Activated effector memory CD4-positive, alpha-beta T cell treated with anti-CD3 and anti-CD28 coated beads, Interleukin-2, amount 50 U/mL, for 16 hours (primary cell): ENCODE results near the gene GPR52.

Source experiments
- DNase-seq: peaks from one replicate; pipeline ENCODE4 v3.0.0-alpha.2; 2020

The GPR52 gene

DNA sequence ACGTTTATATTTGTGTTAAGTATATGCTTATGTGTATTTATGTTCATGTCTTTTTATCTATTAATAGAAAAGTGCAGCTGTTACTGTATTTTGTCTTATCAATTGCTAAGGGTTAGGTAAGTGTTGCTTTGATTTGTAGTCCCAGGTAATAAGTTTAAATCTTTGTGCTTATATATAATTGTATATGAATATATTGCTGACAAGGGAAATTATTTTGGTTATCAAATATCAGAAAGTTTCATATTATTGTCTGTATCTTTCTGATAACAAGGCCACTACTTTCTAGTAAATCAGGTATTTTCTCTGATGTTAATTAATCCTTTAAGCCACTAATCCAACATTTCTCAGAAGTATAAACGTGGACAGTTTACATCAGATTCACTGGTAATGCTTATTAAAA is 21.3 kb downstream of the GPR52 start:
- no peak for DNase-seq

DNA sequence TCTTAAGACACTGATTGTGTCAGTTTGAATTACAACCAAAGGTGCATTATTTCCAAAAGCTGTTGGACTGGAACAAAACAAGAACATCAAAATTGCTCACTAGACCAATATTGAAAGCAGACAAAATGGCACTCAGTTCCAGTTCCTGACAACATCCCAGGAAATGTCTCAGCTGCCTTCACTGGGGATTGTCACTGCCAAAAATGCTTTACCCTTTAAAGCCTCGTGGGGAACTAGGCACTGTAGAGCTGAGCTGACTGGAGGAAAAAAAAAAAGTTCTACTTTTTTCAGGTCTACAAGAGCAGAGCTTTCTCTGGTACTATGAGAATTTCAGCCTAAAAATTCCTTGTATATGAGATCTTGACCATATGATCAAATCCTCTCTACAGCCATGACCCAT is 21.9 kb downstream of the GPR52 start:
- no peak for DNase-seq

DNA sequence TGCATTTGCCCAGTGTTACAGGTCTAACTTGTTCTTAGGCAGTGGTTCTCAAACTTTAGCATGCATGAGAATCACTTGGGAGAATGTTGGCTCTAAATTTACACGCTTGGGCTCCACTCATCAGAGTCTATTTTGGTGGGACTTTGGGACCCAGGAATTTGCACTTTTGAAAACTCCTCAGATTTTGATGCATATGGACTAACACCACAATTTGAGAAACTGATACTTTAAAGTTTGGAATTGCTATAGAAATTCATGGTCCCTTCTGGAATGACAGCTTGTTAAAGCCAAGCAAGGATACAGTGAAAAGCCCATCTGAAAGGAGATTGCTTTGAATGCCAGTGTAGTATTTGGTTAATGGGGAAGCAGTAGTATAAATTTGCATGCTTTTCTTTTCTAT is 31.5 kb downstream of the GPR52 start:
- DNase-seq = no peak

DNA sequence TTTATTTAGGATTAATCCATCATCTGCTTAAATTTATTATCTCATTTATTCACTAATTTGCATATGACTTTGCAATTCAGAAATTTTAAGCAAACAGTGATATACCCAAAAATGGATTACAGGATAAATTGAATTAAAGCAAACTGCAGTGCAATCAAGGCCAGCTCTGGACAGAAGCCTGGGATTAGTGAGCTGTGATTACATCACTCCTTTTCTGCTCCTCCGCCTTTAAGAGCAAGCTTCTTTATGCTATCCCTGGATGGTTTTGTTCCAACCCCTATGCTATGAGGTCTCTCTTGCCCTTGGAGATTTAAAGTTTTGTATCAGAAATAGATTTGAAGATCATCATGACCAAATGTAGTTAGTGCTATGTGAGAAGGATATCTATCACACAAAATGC is 32.6 kb downstream of the GPR52 start:
- no peak for DNase-seq

DNA sequence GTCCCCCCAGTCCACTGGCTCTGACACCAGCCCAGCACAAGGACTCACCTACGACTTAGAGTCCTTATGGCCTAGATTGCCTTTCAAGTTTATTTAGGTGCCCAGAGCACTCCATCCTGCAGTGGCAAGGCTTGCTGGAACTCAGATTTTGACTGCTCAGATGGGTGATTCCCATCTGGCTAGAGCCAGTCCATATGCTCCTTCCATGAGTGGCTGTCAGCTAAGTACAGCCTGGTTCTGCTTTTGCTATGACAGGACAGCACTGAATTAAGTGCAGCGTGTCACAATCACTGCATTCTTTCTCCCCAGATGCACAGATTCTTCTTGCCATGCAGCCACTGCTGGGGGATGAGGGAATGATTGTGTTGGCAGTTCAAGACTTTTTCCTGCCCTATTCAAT is 43.8 kb downstream of the GPR52 start:
- no peak for DNase-seq

DNA sequence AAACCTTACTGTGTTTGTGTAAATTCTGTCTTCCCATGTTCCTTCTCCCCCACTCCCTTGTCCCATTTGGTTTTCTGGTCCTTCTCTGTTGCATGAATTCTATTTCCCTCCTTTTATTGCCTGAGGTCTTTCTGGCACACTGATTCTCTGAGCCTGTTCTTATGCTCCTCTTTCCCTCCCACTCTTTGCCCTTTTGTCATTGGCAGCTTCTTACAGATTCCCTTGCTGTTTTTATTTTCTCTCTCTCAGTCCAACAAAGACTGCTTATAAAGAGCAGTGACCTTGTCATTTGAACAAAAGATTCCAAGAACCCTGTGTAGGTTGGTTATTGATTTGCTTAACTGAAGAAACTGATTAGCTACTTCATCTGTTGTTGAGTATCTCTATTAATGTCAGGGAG is 49.7 kb downstream of the GPR52 start:
- DNase-seq = no peak
